NCI-H2171 (cell line): Measurements from ENCODE around the gene ZBTB26.
"Not testable (repeated sequence)": the region's sequence is repeated elsewhere in the genome, so short reads cannot be mapped to it uniquely, and the experiment has no call there.

ENCODE experiments used
- DNase-seq: peaks from one replicate; lab custom pipeline; 2025; lab: John Stamatoyannopoulos, UW

The ZBTB26 gene

GRCh38 chr9:122923947-122924346 lies 7.4 kb downstream of the ZBTB26 start:
- DNase-seq: no peak

- no peak for DNase-seq
Measured at GRCh38 chr9:122922713-122923112, 8.6 kb downstream of the ZBTB26 start.

DNA sequence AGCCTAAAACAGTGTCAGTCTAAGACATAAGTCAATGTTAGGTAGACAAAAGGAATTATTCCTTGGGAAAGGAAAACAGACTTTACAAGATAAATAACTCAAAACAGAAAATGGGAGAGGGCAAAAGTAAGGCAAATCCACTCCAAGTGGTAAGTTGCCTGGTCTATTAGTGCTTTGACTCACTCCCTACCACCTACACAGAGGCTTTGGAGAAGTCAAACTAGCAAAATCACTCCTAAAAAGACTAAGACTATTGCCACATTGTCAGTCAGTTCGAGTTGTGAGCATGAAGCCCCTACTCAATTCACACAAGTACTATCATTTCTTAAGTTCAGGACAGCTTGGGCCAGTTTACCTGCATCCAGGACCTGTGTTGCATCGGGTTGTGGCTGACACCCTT lies 13.0 kb downstream of the ZBTB26 start:
- DNase-seq: no peak

GRCh38 chr9:122912964-122913673 lies 18.2 kb downstream of the ZBTB26 start, which contains the start of gene ZBTB6:
ZBTB6 (minus strand) TSS chr9:122913323; CDS start chr9:122912072, 1,251 bp downstream.
- peak; percentile 81 for DNase-seq

- DNase-seq: no peak
Measured at GRCh38 chr9:122912671-122912963, 18.7 kb downstream of the ZBTB26 start.

DNA sequence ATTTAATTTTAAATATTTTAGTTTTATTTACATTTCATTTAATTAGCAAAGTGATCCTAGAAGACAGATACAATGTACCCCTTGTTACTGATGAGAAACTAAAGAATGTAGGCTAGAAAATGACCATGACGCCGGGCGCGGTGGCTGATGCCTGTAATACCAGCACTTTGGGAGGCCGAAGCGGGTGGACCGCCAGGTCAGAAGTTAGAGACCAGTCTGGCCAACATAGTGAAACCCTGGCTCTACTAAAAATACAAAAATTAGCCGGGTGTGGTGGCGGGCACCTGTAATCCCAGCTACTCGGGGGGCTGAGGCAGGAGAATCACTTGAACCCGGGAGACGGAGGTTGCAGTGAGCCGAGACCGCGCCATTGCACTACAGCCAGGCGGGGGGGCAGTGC lies 25.2 kb downstream of the ZBTB26 start:
- DNase-seq: not testable (repeated sequence)

DNA sequence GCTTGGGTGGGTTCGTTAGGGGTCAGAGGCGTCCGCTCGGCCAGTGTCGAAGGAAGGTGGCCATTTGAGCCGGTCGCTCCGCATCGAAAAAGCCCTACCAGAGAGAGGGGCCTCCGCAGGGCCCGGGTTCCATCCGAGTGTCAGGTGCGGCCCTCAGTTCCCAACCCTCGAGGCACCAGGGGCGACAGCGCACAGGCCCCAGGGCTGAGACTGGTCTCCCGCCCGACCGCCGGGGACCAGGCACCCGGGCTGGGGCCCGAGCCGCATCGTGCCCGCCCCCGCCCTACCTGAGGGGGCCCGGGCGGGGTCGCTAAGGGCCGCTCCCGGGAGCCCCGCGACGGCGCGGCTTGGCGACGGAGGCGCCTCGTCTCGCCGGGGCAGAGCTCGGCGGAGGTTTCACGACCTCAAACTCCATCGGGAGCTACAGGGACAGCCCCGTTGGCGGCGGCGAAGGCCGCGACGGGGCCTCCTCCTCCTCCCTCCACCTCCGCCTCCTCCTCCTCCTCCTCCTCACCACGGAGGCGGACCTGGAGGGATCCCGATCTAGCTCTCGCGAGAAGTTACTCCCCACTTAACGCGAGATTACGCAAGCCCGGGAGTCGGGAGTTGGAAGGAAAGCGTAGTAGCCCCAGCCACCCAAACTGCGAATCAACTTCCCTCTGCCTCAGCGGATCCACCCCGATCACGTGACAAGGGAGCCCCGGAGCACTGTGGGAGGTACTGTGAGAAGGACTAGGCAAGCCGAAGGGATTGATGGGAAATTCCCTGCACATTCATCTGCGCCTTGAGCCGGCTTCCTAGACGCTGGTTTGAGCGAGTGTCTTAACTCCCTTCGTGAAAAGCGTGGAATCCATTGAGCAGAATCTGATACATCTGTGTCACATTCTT lies 26.2 kb downstream of the ZBTB26 start, which contains the start of gene RC3H2:
Gene RC3H2, minus strand, starts transcription at position 537 of the 888 bp plus-strand sequence. CDS start 7,850 bp downstream, outside the sequence.
- DNase-seq: peak; percentile 99

DNA sequence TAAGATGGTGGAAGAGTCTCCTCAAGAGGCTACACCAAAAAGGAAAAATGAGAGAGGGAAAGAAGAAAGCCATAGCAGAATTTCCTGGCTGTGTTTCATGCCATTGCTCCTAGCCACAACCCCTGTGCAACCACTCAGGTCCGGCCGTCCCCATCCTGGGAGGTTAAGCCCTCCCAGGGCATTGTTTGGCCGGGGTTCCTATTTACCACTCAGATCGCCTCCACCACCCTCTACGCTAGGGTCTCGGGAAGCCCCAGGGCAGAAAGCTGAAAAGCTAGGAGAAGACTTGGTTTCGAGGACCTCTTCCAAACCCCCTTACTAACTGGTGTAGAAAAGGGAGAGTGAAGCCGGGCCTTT lies 26.9 kb downstream of the ZBTB26 start:
- DNase-seq: peak; percentile 5

DNA sequence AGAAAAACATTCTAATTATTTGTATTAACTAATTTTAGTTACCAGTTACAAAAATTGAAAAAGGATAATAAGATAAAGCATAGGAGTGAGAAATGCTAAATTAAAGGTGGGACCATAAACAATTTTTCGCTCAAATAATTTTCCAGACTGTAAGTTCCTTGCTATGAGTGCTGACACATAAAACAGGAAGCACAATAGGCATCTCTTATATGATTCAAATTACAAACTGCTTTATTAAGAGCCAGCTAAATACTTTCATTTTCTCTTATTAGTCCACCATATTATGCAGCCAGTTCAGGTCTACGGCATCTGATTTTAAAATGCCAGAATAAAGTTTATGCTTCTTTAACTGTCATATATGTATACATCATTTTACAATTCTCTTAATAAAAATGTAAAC lies 30.5 kb downstream of the ZBTB26 start:
- DNase-seq: no peak

- DNase-seq: no peak
Measured at GRCh38 chr9:122897969-122898368, 33.3 kb downstream of the ZBTB26 start.

- no peak for DNase-seq
Measured at GRCh38 chr9:122888480-122888879, 42.8 kb downstream of the ZBTB26 start.

GRCh38 chr9:122883125-122883524 lies 48.2 kb downstream of the ZBTB26 start:
- DNase-seq: no peak

DNA sequence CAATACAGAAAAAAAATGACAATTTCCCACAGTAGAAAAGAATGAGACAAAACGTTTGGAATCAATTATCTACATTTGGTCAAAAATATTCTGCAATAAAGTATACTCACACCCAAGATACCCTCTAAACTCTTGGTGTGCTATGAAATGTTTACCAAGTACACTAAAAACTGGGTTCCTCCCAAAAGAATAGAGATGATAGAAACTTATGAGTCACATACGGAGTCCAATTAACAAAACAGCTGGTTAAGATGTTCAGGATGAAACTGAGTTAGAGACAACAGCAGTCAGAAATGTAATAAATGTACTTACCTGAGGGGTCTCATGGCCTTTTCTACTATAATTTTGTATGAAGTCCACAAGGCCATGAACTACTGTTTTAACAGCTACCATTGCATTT lies 51.9 kb downstream of the ZBTB26 start:
- no peak for DNase-seq

DNA sequence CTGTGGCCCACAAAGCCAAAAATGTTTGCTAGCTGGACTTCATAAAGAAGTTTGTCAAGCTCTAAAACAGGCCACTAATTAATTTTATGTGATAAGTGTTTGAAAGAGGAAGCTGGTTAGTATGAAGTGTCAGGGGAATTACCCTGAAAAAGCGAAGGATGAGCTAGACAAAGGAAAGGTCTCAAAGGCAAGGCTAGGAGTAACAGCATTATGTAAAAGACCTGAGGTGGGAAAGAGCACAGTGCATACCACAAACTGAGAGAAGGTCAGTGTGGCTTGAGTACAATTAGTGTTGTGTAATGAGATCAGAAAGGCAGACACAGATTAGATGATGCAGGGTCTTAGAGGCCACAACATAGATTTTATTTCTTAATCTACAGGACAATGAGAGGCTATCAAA lies 55.8 kb downstream of the ZBTB26 start:
- DNase-seq: no peak

GRCh38 chr9:122867276-122867675 lies 64.0 kb downstream of the ZBTB26 start:
- not testable (repeated sequence) for DNase-seq

DNA sequence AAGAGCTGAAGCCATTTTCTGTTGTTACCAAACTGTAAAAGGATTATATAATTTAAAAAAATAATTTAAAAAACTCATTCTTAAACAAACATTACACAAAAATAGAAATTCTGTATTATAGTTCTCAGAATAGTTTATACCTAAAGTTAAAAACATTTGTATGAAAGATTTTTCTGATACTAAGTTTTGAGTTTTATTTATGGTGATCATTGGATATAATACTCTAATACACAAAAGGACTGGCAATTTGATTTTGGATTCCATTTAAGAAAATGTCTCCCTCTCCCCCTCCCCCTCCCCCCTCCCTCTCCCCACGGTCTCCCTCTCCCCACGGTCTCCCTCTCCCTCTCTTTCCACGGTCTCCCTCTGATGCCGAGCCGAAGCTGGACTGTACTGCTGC lies 65.2 kb downstream of the ZBTB26 start:
- no peak for DNase-seq
